ENCODE results near the gene DUS2. TPM values are rescaled to one million over a fixed set of nuclear protein-coding genes. Genes with fewer than 3 reads are reported as not detected.
A peak's percentile ranks its signal among the peaks of the same experiment; 100 is the strongest.

Gene DUS2
- total RNA-seq, 4 donors from 2014 or later, result 9.2 to 13.1 (median 11.2) TPM

- 83 to 87% methylated on average over 6 to 9 of the region's 9 CpGs for WGBS, 2 donors (ENCODE audit: low coverage in 1 of 2)
- H3K4me1 ChIP-seq, result peaks cover 7 to 83% (median 44%) of the 10 kb centered on the region in 4 donors
- in situ Hi-C loops (cut with MboI; ENCODE audit: low pct_ligation_motif_present in 1 of 4, low pct_unique_long_range_greater_than_20kb in 1 of 4, low sequenced_read_pairs in 3 of 4), result loop anchor here in 1 of 4 donors (25.0 kb wide), 1 partner anchor 149 kb away; the partner anchor contains the start of genes ESRP2 and PLA2G15
- no peak for DNase-seq
- H3K27ac ChIP-seq, result peak overlapping the region in 1 of 4 donors; percentile 99
- TF ChIP-seq POLR2AphosphoS5 (IDR thresholded peaks at IDR 0.05) (no peak), CTCF (IDR thresholded peaks at IDR 0.05) (no peak), POLR2A (IDR thresholded peaks at IDR 0.05) (no peak), EP300 (IDR thresholded peaks at IDR 0.05; ENCODE audit: low read depth) (no peak)
- H3K36me3 ChIP-seq, result no peaks in the 10 kb centered on the region
- intact Hi-C loops (cut with DNase I; ENCODE audit: low total_unique reads), result loop anchor here (10.0 kb wide), 1 partner anchor 146 kb away; the partner anchor contains the start of gene ESRP2
- H3K27me3 ChIP-seq, result no peaks in the 10 kb centered on the region
- no peak overlapping the region for H3K4me3 ChIP-seq
- H3K9me3 ChIP-seq, result no peaks in the 10 kb centered on the region
Observed at GRCh38 chr16:68088130-68088972, 65.3 kb downstream of the DUS2 start.

- no peak for TF ChIP-seq CTCF (IDR thresholded peaks at IDR 0.05)
- TF ChIP-seq POLR2AphosphoS5 (IDR thresholded peaks at IDR 0.05), result no peak
- TF ChIP-seq EP300 (IDR thresholded peaks at IDR 0.05; ENCODE audit: low read depth), result no peak
- no peak for TF ChIP-seq POLR2A (IDR thresholded peaks at IDR 0.05)
- intact Hi-C loops (cut with DNase I; ENCODE audit: low total_unique reads), result loop anchor here (10.0 kb wide), 1 partner anchor 146 kb away; the partner anchor contains the start of gene ESRP2
Observed at GRCh38 chr16:68089067-68089466, 66.0 kb downstream of the DUS2 start.

GRCh38 chr16:68090130-68090529 lies 67.0 kb downstream of the DUS2 start:
- no peaks in the 10 kb centered on the region for H3K9me3 ChIP-seq
- TF ChIP-seq EP300 (IDR thresholded peaks at IDR 0.05; ENCODE audit: low read depth) (no peak), CTCF (IDR thresholded peaks at IDR 0.05) (no peak), POLR2A (IDR thresholded peaks at IDR 0.05) (no peak), POLR2AphosphoS5 (IDR thresholded peaks at IDR 0.05) (no peak)
- no peaks in the 10 kb centered on the region for H3K27me3 ChIP-seq
- H3K4me1 ChIP-seq, result peaks cover 0 to 89% (median 35%) of the 10 kb centered on the region in 4 donors
- no peak overlapping the region for H3K4me3 ChIP-seq
- 38 to 42% methylated on average over 3 of the region's 3 CpGs for WGBS, 2 donors (ENCODE audit: low coverage in 1 of 2)
- no peaks in the 10 kb centered on the region for H3K36me3 ChIP-seq
- intact Hi-C loops (cut with DNase I; ENCODE audit: low total_unique reads), result no loop called here
- no peak for DNase-seq
- in situ Hi-C loops (cut with MboI; ENCODE audit: low pct_ligation_motif_present in 1 of 4, low pct_unique_long_range_greater_than_20kb in 1 of 4, low sequenced_read_pairs in 3 of 4), result loop anchor here in 1 of 4 donors (25.0 kb wide), 1 partner anchor 147 kb away; the partner anchor contains the start of genes ESRP2 and PLA2G15
- H3K27ac ChIP-seq, result no peak overlapping the region

More at GRCh38 chr16:68089067-68089466, 66.0 kb downstream of the DUS2 start:
- Histone ChIP-seq H3K36me3 (no peaks in the 10 kb centered on the region), H3K27ac (no peak overlapping the region), H3K4me1 (peaks cover 2 to 84% (median 40%) of the 10 kb centered on the region in 4 donors), H3K9me3 (no peaks in the 10 kb centered on the region), H3K27me3 (no peaks in the 10 kb centered on the region), H3K4me3 (no peak overlapping the region)
- in situ Hi-C loops (cut with MboI; ENCODE audit: low pct_ligation_motif_present in 1 of 4, low pct_unique_long_range_greater_than_20kb in 1 of 4, low sequenced_read_pairs in 3 of 4), result loop anchor here in 1 of 4 donors (25.0 kb wide), 1 partner anchor 148 kb away; the partner anchor contains the start of genes ESRP2 and PLA2G15
- no peak for DNase-seq
- 77 to 83% methylated on average over 4 of the region's 4 CpGs for WGBS, 2 donors (ENCODE audit: low coverage in 1 of 2)

GRCh38 chr16:68090533-68090932 lies 67.4 kb downstream of the DUS2 start:
- WGBS, 2 donors (ENCODE audit: low coverage in 1 of 2), result 56 to 58% methylated on average over 3 of the region's 3 CpGs
- intact Hi-C loops (cut with DNase I; ENCODE audit: low total_unique reads), result no loop called here
- Histone ChIP-seq H3K27me3 (no peaks in the 10 kb centered on the region), H3K4me1 (peaks cover 0 to 89% (median 35%) of the 10 kb centered on the region in 4 donors), H3K9me3 (no peaks in the 10 kb centered on the region), H3K4me3 (no peak overlapping the region), H3K36me3 (no peaks in the 10 kb centered on the region), H3K27ac (no peak overlapping the region)
- no peak for DNase-seq
- in situ Hi-C loops (cut with MboI; ENCODE audit: low pct_ligation_motif_present in 1 of 4, low pct_unique_long_range_greater_than_20kb in 1 of 4, low sequenced_read_pairs in 3 of 4), result loop anchor here in 1 of 4 donors (25.0 kb wide), 1 partner anchor 147 kb away; the partner anchor contains the start of genes ESRP2 and PLA2G15
- no peak for TF ChIP-seq EP300 (IDR thresholded peaks at IDR 0.05; ENCODE audit: low read depth)
- TF ChIP-seq POLR2AphosphoS5 (IDR thresholded peaks at IDR 0.05), result no peak
- no peak for TF ChIP-seq POLR2A (IDR thresholded peaks at IDR 0.05)
- TF ChIP-seq CTCF (IDR thresholded peaks at IDR 0.05), result no peak
